PC-9 (cell line): ENCODE results near the gene CCDC191.

ENCODE experiments used
- CTCF ChIP-seq: fragments of 200-600 bp; sonication (generic); conservative IDR thresholded peaks from 2 replicates; pipeline ENCODE4 v1.6.1; 2017; ENCODE audit warnings: mixed run types, antibody characterized with exemption, mild to moderate bottlenecking, moderate library complexity
- EZH2 ChIP-seq: fragments of 200-600 bp; sonication (generic); IDR thresholded peaks from 2 replicates; pipeline ENCODE4 v1.8.0; 2017; ENCODE audit warnings: antibody characterized with exemption, low read depth

- TF ChIP-seq CTCF (no peak), EZH2 (no peak)
Observed at GRCh38 chr3:114092151-114093015, 36.1 kb upstream of the CCDC191 start.
